Mucosa of rectum (tissue), 2 donors: ENCODE results near the gene GSTM2.

Experiments
- H3K27ac ChIP-seq, 2 donors: one replicate each; pipeline ENCODE4 v1.7.0; 2013; ENCODE audit warnings: inconsistent platforms in 2 of 2, low read depth in 2 of 2, low read length in 2 of 2
- H3K27me3 ChIP-seq, 2 donors: one replicate each; pipeline ENCODE4 v1.7.0; 2013; ENCODE audit warnings: low read length in 2 of 2; ENCODE audit not compliant: control insufficient read depth in 2 of 2, insufficient read depth in 2 of 2
- H3K36me3 ChIP-seq, 2 donors: one replicate each; pipeline ENCODE4 v1.7.0; 2013; ENCODE audit warnings: low read length in 2 of 2; ENCODE audit not compliant: control insufficient read depth in 2 of 2, insufficient read depth in 2 of 2
- H3K4me1 ChIP-seq, 2 donors: one replicate each; pipeline ENCODE4 v1.7.0; 2013; ENCODE audit warnings: low read length in 2 of 2, mild to moderate bottlenecking in 1 of 2; ENCODE audit not compliant: control insufficient read depth in 2 of 2, insufficient read depth in 2 of 2
- H3K4me3 ChIP-seq, 2 donors: one replicate each; pipeline ENCODE4 v1.7.0; 2013; ENCODE audit warnings: low read length in 2 of 2
- H3K9ac ChIP-seq, 2 donors: one replicate each; pipeline ENCODE4 v1.7.0; 2013; ENCODE audit warnings: low read length in 2 of 2, low read depth in 1 of 2, mild to moderate bottlenecking in 1 of 2
- H3K9me3 ChIP-seq, 2 donors: one replicate each; pipeline ENCODE4 v1.7.0; 2013; ENCODE audit warnings: low read length in 2 of 2; ENCODE audit not compliant: control insufficient read depth in 2 of 2
- donor health status: healthy.
- donor health status: Normal muscosa, but diverticular disease.

Gene GSTM2

GRCh38 chr1:109623601-109624161 is 44.2 kb upstream of the GSTM2 start:
- H3K27me3 ChIP-seq: no peaks in the 10 kb centered on the region
- H3K36me3 ChIP-seq: peaks cover 20% of the 10 kb centered on the region in 2 donors
- no peak overlapping the region for H3K4me3 ChIP-seq
- H3K9me3 ChIP-seq: no peaks in the 10 kb centered on the region
- H3K27ac ChIP-seq: no peak overlapping the region
- no peak overlapping the region for H3K9ac ChIP-seq
- peaks cover 24 to 34% of the 10 kb centered on the region in 2 donors for H3K4me1 ChIP-seq

- Histone ChIP-seq H3K9me3 (no peaks in the 10 kb centered on the region), H3K9ac (no peak overlapping the region), H3K4me3 (no peak overlapping the region), H3K27ac (no peak overlapping the region), H3K36me3 (peaks cover 25 to 28% of the 10 kb centered on the region in 2 donors), H3K4me1 (peaks cover 19 to 26% of the 10 kb centered on the region in 2 donors), H3K27me3 (no peaks in the 10 kb centered on the region)
Observed at GRCh38 chr1:109624201-109625010, 43.5 kb upstream of the GSTM2 start.

GRCh38 chr1:109625176-109625575 is 42.7 kb upstream of the GSTM2 start:
- Histone ChIP-seq H3K4me3 (no peak overlapping the region), H3K9ac (no peak overlapping the region), H3K36me3 (peaks cover 28 to 34% of the 10 kb centered on the region in 2 donors), H3K27ac (no peak overlapping the region), H3K27me3 (no peaks in the 10 kb centered on the region), H3K4me1 (peaks cover 14 to 21% of the 10 kb centered on the region in 2 donors), H3K9me3 (no peaks in the 10 kb centered on the region)

DNA sequence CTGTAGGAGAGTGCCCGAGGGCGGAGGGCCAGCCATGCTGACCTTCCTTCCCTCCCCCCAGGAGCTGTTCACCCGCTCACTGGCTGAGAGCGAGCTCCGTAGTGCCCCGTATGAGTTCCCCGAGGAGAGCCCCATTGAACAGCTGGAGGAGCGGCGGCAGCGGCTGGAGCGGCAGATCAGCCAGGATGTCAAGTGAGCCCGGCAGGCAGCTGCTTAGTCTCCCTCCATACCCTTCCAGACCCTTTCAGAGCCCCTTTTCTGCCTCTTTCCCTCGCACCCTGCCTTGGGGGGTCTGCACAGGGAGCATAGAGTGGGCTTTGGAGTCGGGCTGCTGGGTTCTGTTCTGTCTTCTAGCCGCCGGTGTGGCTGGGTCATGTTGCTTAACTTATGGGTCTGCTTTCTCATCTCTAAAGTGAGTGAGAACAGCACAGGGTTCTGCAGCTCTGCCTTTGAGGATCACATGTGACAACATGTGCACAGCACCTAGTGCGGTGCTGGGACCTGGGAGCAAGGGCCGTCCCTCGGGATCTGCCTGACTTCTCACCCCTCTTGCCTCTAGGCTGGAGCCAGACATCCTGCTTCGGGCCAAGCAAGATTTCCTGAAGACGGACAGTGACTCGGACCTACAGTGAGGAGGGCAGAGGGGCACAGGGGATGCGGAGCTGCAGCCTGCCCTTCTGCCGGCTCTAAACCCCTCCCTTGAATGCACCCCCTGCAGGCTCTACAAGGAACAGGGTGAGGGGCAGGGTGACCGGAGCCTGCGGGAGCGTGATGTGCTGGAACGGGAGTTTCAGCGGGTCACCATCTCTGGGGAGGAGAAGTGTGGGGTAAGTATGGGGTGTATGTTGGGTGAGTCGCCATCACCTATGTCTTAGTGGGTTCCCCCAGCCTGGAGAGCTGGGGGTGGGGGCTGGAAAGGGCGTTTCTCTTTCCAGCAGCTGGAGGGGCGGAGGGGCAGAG is 42.0 kb upstream of the GSTM2 start:
- no peak overlapping the region for H3K27ac ChIP-seq
- H3K36me3 ChIP-seq: peaks cover 31 to 38% of the 10 kb centered on the region in 2 donors
- H3K27me3 ChIP-seq: no peaks in the 10 kb centered on the region
- H3K9ac ChIP-seq: no peak overlapping the region
- H3K4me3 ChIP-seq: no peak overlapping the region
- H3K4me1 ChIP-seq: peaks cover 13 to 20% of the 10 kb centered on the region in 2 donors
- H3K9me3 ChIP-seq: no peaks in the 10 kb centered on the region

- Histone ChIP-seq H3K36me3 (peaks cover 40 to 42% of the 10 kb centered on the region in 2 donors), H3K9me3 (no peaks in the 10 kb centered on the region), H3K4me3 (no peak overlapping the region), H3K9ac (no peak overlapping the region), H3K27ac (no peak overlapping the region), H3K4me1 (peaks cover 12 to 13% of the 10 kb centered on the region in 2 donors), H3K27me3 (no peaks in the 10 kb centered on the region)
Observed at GRCh38 chr1:109626682-109627408, 41.0 kb upstream of the GSTM2 start.

GRCh38 chr1:109627692-109628399 is 40.0 kb upstream of the GSTM2 start:
- Histone ChIP-seq H3K27me3 (no peaks in the 10 kb centered on the region), H3K4me1 (peaks cover 9 to 14% of the 10 kb centered on the region in 2 donors), H3K36me3 (peaks cover 42% of the 10 kb centered on the region in 2 donors)

GRCh38 chr1:109628540-109629321 is 39.1 kb upstream of the GSTM2 start:
- Histone ChIP-seq H3K27me3 (no peaks in the 10 kb centered on the region), H3K36me3 (peaks cover 42% of the 10 kb centered on the region in 2 donors), H3K4me1 (peaks cover 4 to 12% of the 10 kb centered on the region in 2 donors), H3K27ac (no peak overlapping the region), H3K4me3 (no peak overlapping the region), H3K9me3 (no peaks in the 10 kb centered on the region), H3K9ac (no peak overlapping the region)

More at GRCh38 chr1:109627692-109628399, 40.0 kb upstream of the GSTM2 start:
- Histone ChIP-seq H3K27ac (no peak overlapping the region), H3K4me3 (no peak overlapping the region), H3K9me3 (no peaks in the 10 kb centered on the region), H3K9ac (no peak overlapping the region)

DNA sequence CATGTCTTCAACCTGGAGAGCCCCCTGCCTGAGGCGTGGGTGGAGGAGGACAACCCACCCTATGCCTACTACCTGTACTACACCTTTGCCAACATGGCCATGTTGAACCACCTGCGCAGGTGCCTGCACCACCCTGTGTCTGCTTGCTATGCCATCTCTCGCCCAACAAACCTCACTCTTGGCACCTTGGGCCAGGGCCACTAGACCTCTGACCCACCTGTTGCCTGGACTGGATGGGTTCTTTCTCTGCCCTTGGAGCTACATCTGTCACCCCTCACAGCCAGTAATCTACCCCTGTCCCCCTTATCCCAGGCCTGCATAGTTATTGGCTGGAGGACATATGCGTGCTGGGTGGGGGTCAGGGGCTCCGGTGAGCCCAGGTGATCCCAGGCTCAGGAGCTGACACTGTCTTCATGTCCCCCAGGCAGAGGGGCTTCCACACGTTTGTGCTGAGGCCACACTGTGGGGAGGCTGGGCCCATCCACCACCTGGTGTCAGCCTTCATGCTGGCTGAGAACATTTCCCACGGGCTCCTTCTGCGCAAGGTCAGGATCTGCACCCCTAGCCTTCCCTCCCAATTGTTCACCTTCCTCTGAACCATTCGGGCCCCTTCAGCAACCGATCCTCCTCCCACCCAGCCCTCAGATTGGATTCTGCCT is 38.4 kb upstream of the GSTM2 start:
- Histone ChIP-seq H3K4me1 (peaks cover 7 to 10% of the 10 kb centered on the region in 2 donors), H3K9ac (no peak overlapping the region), H3K27me3 (no peaks in the 10 kb centered on the region), H3K36me3 (peaks cover 42% of the 10 kb centered on the region in 2 donors), H3K27ac (no peak overlapping the region), H3K4me3 (no peak overlapping the region), H3K9me3 (no peaks in the 10 kb centered on the region)
